ENCODE data around the gene SULT1C3.

The SULT1C3 gene

GRCh38 chr2:108239786-108240185 lies at the start of gene SULT1C3:
TSS of gene SULT1C3 (plus strand) at chr2:108239968. CDS start at chr2:108247195, 7,227 bp downstream.
- DNase-seq, result no peak

DNA sequence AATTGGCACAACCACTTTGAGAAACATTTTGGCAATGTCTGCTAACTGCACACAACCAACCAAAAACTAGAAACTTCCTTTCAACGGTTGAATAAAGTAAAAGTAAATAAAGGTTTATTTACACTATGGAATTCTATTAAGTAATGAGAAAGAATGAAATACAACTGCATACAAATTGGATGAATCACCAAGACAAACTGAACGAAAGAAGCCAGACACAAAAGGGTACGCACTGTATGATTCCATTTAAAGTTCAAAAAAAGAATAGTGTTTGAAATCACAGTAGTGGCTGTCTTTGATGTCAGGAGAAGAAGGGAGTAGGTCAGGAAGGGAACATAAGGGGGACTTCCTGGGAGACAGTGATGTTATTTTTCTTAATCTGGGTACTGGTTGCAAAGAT lies 46.5 kb upstream of the SULT1C3 start:
- DNase-seq, result no peak

DNA sequence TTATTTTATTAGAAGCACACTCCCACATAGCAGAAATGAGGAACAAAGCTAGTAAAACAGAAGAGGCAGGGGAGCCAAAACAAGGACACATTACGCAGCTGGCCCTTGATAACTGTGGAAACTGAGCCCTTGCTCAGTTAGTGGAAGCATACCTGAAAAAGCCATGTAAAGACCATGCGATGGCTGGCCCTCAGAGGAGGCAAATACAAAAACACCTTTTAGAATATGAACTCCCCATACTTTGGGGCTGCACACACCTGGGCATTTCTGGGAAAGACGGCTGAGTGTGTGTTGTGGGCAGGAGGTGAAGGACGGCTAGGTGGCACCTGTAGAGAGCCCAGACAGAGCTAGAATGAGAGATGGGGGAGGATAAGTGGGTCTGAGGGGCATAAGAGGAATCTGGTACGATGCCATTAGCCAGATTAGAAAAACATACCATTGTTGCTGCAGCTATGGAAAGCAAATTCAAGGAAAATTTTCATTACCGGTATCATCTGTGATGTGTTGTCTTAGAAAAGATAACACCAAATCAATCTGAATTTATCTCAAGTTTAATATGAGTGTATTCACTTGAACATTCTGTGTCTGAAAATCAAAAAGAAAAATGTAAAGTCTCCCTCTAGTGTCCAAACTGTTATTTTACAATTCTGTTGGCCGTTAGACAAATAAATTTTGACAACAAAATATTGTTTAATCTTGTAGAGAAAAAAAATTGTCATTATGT lies 45.2 kb upstream of the SULT1C3 start:
- DNase-seq, result no peak

- DNase-seq, result no peak
These were observed 44.7 kb upstream of the SULT1C3 start for GRCh38 chr2:108195133-108195439.

GRCh38 chr2:108199726-108200125 lies 40.0 kb upstream of the SULT1C3 start:
- no peak for DNase-seq

DNA sequence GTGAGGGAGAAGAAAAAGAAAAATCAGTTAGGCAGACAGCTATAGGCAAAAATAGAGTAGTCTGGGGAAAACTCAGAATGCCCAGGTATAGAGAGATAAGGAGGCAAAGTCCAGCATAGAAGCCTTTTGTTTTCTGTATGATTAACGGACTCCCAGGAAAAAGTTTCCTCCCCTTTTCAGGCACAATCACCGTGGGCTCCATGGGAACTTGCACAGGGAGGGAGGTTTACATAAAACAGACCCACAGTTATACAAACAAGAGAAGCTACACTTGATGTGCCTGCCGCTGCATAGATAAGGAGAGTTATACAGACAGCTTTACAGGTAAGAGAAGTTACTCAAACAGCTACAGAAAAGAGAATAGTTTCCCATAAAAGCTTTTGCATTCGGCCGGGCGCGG lies 39.2 kb upstream of the SULT1C3 start:
- DNase-seq, result no peak

DNA sequence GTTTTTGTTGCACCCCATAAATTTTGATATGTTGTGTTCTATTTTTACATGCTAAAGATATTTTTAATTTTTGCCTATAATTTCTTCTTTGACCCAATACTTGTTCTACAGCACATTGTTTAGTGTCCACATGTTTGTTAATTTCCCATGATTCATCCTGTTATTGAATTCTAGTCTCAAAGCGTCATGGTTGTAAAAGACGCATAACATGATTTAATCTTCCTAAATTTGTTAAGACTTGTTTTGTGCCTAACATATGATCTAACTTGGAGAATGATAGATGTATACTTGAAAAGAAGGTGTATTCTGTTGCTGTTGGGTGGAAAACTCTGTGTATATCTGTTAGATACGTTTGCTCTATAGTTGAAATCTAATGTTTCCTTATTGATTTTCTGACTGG lies 27.1 kb upstream of the SULT1C3 start:
- no peak for DNase-seq

DNA sequence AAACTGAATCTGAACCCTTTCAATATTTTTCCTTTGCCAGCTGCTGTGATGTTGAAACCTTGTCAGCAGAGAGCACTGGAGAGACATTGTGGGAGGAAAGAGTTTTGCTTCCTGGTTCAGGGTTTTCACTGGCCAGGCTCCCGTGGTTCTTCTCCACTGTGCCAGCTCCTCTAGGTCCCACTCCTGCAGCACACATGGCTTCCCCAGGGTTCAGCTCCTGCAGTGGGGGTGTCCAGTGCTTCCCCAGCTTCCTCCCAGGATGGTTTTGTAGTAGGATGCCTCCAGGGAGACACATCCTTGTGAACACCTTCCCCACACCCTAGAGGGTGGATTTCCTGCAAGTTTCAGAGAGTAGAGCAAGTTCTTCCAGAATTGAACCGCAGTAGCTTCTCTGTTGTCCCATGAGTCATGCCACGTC lies 24.0 kb upstream of the SULT1C3 start:
- DNase-seq, result no peak

- DNase-seq, result no peak
These were observed 22.6 kb upstream of the SULT1C3 start for GRCh38 chr2:108217211-108217610.

DNA sequence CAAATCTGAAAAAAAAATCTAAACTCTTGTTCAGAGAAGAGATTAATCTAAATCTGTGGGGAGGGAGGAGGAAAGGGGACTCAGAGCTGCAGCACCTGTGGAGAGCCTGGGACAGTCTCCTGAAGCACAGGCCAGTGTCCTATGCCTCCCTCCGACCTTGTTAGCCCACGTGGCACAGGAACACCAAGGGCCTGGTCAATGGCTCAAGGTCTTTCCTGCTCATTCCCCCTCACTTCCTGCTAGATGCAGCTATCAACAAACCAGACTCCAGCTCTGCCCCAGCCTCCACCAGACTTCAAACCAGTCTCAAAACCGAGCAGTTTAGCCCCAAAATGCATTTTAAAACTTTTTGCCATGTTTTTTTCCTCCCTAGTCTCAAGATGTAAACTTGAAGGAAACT lies 20.1 kb upstream of the SULT1C3 start:
- no peak for DNase-seq

DNA sequence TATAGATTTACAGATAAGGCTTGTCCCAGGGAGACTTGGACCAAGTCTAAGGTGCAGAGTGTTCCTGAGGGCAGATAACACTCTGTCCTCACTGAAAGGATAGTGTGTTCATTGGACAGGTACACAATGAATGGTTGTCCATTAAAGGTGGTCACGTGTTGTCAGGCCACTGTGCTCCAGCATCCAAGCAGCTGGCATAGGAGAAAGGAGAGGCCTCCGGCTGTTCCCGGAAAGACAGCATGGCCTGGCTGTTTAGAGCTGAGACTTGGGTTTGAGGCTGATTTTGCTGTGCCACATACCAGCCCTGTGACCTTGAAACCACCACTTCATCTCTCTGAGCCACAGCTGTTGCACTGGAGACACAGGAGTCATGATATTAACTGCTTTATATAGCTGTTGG lies 19.6 kb upstream of the SULT1C3 start:
- DNase-seq, result no peak

- no peak for DNase-seq
These were observed 18.7 kb upstream of the SULT1C3 start for GRCh38 chr2:108220942-108221541.

GRCh38 chr2:108222261-108222660 lies 17.5 kb upstream of the SULT1C3 start:
- no peak for DNase-seq

DNA sequence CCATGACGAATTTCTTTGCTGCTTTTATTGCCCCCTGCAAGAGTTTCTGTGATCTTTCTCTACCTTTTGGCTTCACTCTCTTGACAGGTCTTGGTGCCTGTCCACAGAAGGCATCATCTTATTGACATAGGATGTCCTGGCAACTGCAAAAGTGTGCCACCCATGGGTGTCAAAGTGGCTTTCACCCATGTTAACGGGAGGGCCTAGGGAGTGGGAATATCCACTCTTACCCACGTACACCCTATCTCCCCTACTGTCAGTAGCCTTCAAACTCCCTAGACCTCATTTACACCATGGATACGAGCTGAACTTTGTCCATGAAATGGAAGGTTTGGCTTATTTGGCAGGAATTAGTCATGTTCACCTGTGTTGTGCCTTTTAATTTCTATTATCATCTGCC lies 16.2 kb upstream of the SULT1C3 start:
- DNase-seq, result no peak

- no peak for DNase-seq
These were observed 15.7 kb upstream of the SULT1C3 start for GRCh38 chr2:108224022-108224421.

DNA sequence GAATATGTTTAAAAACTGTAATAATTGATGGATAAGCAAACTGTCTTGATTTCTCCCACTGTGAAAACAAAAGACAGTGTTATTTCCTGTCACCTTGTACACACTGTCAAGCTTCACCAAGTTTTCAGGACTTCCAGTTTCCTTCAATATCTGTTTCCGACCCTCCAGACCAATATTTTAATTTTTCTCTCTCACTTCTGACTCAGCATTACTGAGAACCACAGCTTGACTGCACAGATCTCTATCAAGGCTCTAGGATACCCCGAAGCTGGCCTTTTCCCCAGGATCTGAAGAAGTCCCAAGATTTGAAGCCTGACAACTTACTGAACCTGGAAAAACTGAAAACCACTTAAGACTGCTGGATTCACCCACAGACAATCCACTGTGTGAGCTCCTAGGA lies 13.2 kb upstream of the SULT1C3 start:
- DNase-seq, result no peak

GRCh38 chr2:108228006-108228405 lies 11.8 kb upstream of the SULT1C3 start:
- no peak for DNase-seq

- DNase-seq, result no peak
These were observed 11.2 kb upstream of the SULT1C3 start for GRCh38 chr2:108228537-108228936.

- no peak for DNase-seq
These were observed 9.9 kb upstream of the SULT1C3 start for GRCh38 chr2:108229875-108230274.

GRCh38 chr2:108235577-108235976 lies 4.2 kb upstream of the SULT1C3 start:
- DNase-seq, result no peak

GRCh38 chr2:108236676-108237335 lies 3.0 kb upstream of the SULT1C3 start:
- DNase-seq, result no peak

GRCh38 chr2:108240966-108241365 lies 1.2 kb downstream of the SULT1C3 start:
- no peak for DNase-seq

GRCh38 chr2:108243566-108243965 lies 3.8 kb downstream of the SULT1C3 start:
- no peak for DNase-seq

- DNase-seq, result no peak
These were observed 5.1 kb downstream of the SULT1C3 start for GRCh38 chr2:108244667-108245414.
